HG02852 (cell line): Measurements from ENCODE around the gene NF2.

Source experiments
- ATAC-seq: cut with Tn5 transposase; IDR thresholded peaks from one replicate; pipeline ENCODE4 v1.9.1; 2021; ENCODE audit warnings: mild to moderate bottlenecking, moderate library complexity; ENCODE audit not compliant: unreplicated experiment

Gene NF2

DNA sequence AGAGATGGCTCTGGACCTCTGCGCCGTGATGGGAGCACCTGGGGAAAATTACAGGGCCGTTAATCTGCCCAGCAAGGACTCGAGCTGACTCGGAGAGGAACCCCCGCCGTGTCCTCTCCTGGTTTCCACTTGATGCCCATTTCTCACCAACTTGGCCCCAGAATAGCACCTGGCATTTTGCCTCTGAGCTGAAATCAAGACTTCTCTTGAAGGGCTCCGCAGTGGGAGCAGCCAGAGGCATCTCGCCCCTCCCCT lies 97.4 kb downstream of the NF2 start:
- ATAC-seq, result no peak

- no peak for ATAC-seq
Observed at GRCh38 chr22:29701155-29701999, 97.9 kb downstream of the NF2 start.

DNA sequence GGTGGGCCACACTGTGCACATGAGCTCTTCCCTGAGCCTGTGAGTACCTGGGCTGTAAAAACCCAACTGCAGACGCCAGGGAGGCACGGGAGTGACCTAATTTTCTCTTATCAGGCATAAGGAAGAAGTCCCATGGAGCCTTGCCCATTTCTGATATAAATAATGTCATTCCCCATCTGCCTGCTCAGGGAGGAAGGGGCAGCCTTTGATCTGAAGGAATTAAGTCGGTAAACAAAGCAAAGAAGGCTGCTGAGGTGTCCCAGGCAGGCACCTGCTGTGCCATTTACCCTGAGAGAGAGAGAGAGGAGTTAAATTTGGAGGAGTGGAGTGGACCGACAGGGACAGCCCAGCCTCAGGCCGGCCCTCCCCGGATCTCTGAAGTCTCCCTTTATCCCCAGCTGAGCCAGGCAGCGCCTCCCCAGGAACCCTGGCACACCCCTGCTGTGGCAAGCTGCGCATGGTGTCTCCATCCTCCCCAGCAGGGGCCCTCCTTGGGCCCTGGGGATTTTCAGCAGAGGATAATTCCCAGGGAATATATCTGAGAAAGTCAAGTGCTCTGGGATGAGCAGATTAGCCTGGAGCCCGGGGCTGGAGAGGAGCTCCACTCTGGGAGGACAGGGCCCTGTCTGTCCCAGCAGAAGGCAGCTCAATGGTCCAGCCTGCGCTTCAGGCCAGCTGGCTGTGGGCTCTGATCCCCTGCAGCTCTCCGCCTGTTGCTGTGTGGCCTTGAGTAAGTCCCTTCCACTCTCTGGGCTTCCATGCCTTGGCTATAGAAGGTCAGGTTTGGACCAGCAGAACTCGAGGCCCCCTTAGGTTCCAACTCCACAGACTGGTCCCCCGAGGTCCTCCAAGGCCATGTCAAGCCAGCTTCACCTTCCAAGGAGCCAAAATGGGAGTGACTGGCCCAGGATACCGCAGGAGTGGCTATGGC lies 98.8 kb downstream of the NF2 start:
- ATAC-seq, result no peak

DNA sequence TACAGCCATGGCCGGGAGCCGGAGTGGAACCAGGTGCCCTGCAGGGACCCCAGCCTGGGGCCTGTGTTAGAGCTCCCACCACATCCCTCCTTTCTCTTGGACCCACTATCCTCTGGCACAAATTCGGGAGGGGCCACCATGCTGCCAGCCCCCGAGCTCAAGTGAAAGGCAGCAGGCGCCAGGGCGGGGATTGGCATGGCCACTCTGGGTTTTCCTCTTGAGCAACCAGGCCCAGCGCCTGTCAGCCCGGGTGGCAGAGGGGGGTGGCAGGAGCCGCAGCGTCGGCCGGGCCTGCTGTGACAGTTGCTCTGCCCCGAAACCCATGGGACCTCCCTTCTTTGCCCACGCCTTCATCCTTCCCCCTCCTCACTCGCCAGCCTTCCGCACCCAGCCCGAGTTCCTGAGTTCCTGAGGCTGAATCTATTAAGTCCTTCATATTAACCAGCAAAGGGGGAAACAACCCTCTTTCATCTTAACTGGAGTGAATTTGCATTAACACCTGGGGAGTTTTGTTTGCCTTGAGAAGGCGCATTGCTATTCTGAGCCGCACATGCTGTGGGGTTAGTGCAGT lies 99.6 kb downstream of the NF2 start:
- ATAC-seq, result no peak

- ATAC-seq, result no peak
Observed at GRCh38 chr22:29703569-29704195, 100.2 kb downstream of the NF2 start.

GRCh38 chr22:29704528-29705285 lies 101.3 kb downstream of the NF2 start:
- no peak for ATAC-seq

- no peak for ATAC-seq
Observed at GRCh38 chr22:29705651-29706050, 102.2 kb downstream of the NF2 start.

DNA sequence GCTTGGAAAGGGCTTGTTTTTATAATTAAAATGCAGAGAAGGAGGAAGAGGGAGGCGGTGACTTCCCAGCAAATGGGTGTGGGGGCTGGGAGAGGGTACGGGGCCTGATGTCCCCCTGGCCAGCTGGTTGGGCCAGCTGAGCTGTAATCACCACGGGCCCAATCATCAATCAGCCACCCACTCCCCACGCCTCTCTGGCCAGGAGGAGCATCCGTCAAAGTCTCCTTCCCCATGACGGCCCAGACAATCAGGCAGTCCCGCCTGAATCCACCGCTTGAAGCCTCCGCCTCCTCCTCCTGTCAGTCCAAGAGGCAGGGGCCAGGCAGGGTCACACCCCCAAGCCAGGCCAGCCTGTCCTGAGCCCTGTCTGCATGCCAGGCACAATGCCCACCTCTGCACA lies 103.1 kb downstream of the NF2 start:
- ATAC-seq, result no peak

DNA sequence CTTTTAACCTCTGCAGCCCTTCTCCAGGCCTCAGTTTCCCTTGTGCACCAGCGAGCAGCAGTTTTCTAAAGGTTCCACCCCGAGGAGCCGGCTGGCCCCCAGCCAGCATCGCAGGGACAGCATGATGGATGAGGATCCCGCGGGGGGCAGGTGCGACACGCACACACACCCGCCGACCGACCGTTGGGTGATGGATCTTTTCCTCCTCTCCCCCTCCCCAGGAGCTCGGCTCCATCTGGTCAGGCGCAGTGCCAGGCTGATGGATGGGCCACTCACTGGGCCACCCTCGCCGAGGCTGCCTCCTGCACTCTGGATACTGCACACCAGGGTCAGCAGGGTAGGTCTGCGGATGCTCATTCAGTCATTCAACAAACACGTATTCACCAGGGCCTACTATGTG lies 103.6 kb downstream of the NF2 start:
- ATAC-seq, result no peak

- no peak for ATAC-seq
Observed at GRCh38 chr22:29707471-29707870, 104.0 kb downstream of the NF2 start.

- no peak for ATAC-seq
Observed at GRCh38 chr22:29710193-29710592, 106.8 kb downstream of the NF2 start.

DNA sequence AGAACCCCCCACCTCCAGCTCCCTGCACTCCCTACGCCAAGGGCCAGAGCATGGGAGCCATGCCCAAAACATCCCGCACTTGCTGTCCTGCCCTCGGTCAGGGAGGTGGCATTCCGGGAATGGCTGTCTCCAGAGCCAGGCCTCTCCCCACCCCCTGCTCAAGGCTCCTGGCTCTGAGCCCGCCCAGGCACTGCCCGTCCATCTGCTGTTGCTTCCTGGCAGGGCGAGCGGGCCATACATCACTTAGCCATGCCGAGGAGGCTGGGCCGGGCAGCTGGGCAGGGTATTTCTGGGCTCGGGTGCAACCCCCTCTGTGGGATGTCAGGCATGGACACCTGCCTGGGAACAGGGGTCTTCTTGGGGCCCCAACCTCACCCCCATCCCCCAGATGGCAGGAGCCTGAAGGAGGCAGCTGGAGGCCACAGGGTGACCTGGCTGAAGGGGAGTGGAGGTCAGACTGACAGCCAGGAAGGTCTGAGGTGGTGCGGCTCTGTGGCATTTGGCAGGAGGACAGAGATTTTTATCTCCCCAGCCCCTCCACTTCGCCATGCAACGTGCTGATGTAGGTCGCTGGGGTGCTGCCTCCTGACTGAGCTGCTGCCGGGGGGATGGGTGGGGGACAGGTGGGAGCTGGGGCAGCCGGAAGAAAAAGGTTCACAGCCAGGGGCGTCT lies 107.6 kb downstream of the NF2 start:
- no peak for ATAC-seq

GRCh38 chr22:29712119-29712518 lies 108.7 kb downstream of the NF2 start:
- no peak for ATAC-seq

- ATAC-seq, result no peak
Observed at GRCh38 chr22:29713156-29713727, 109.8 kb downstream of the NF2 start.

- no peak for ATAC-seq
Observed at GRCh38 chr22:29715240-29715639, 111.8 kb downstream of the NF2 start.

DNA sequence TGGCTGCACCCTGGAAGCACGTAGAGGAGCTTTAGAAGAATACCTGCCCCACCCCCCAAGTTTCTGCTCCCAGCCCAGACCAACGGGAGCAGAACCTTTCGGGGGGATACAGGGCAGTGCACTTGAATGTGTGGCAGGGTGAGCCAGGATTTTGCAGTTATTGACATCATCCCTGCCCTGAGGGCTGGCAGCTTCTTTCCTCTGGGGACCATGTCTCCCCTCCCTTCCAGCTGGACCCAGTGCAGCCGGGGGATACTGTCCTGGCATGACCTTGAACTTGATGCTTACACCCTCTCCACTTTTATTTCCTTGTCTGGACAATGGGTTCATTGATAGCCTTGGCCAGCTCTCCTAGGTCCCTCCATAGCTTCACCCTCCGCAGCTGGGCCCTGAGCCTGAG lies 112.3 kb downstream of the NF2 start:
- ATAC-seq, result no peak

DNA sequence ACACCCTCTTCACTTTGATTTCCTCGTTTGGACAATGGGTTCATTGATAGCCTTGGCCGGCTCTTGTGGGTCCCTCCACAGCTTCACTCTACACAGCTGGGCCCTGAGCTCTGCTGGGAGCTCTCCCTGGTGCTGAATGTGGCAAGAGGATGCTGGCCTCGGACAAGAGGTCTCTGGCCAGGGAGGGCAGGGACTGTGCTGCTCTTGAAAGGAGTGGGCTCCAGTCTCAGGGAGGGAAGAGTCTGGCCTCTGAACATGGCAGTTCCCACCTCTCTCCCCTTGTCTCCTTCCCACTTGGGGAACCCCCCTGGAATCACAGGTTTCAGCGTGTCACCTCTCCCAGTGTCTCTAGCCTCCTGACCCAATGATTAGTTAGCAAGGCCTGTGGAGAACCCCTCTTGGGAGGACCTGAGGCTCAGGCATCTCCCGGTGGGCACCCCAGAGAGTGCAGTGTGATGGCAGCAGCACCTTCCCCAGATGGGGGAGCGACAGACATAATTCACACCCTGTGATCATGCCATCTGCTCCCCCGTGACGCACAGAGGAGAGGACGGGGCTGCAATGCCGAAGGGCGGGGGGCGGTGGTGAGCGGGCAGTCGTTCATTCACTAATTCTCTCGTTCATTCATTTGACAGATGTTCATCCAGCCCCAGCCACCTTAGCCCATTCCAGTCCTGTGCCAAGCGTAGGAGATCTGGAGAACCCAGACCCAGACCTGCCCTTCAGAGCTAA lies 113.5 kb downstream of the NF2 start:
- ATAC-seq, result no peak

GRCh38 chr22:29717789-29718188 lies 114.4 kb downstream of the NF2 start:
- no peak for ATAC-seq
